Stomach smooth muscle (tissue), 2 donors: ENCODE results near the gene P3H1.

Experiments used
- H3K27ac ChIP-seq: one replicate; pipeline ENCODE4 v1.7.0; 2013; ENCODE audit warnings: mild to moderate bottlenecking, low read length, inconsistent platforms
- H3K27me3 ChIP-seq, 2 donors: one replicate each; pipeline ENCODE4 v1.7.0; 2013; ENCODE audit warnings: low read length in 2 of 2; ENCODE audit not compliant: insufficient read depth in 2 of 2, control insufficient read depth in 1 of 2
- H3K36me3 ChIP-seq, 2 donors: one replicate each; pipeline ENCODE4 v1.7.0; 2013; ENCODE audit warnings: low read length in 2 of 2; ENCODE audit not compliant: control insufficient read depth in 2 of 2, insufficient read depth in 2 of 2
- H3K4me1 ChIP-seq: one replicate; pipeline ENCODE4 v1.7.0; 2013; ENCODE audit warnings: low read length; ENCODE audit not compliant: control insufficient read depth, insufficient read depth
- H3K4me3 ChIP-seq, 2 donors: one replicate each; pipeline ENCODE4 v1.7.0; 2013; ENCODE audit warnings: low read length in 2 of 2
- H3K9ac ChIP-seq, 2 donors: one replicate each; pipeline ENCODE4 v1.7.0; 2013; ENCODE audit warnings: low read length in 2 of 2, mild to moderate bottlenecking in 1 of 2
- H3K9me3 ChIP-seq, 2 donors: one replicate each; pipeline ENCODE4 v1.7.0; 2013; ENCODE audit warnings: low read length in 2 of 2; ENCODE audit not compliant: control insufficient read depth in 2 of 2
- donor health status: healthy.
- donor health status: Pancreatic carcinoma.

The P3H1 gene

GRCh38 chr1:42737257-42737656 lies 29.6 kb downstream of the P3H1 start:
- Histone ChIP-seq H3K27ac (no peak overlapping the region), H3K9ac (no peak overlapping the region), H3K27me3 (no peaks in the 10 kb centered on the region), H3K36me3 (no peaks in the 10 kb centered on the region), H3K9me3 (no peaks in the 10 kb centered on the region), H3K4me3 (no peak overlapping the region), H3K4me1 (no peaks in the 10 kb centered on the region)

GRCh38 chr1:42736571-42737200 lies 30.1 kb downstream of the P3H1 start:
- Histone ChIP-seq H3K4me3 (no peak overlapping the region), H3K27me3 (no peaks in the 10 kb centered on the region), H3K9me3 (no peaks in the 10 kb centered on the region)

DNA sequence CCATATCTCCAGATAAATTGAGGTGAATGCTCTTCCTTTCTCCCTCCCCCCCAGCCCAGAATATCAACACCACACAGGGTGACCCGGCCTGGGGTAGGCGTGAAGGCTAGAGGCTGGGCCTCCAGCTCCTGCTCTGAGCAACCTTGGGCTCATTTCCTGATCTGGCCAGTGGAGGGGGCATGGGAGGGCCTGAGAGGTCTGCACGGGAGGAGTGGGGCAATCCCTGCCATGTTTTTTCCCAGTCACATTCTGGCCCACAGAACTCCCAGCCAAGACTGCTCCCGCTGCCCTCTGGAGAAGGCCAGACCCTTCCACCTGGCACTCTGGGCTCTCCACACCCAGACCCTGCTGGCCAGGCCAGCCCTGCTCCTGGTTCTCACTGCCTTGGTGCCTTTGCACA lies 30.7 kb downstream of the P3H1 start:
- no peaks in the 10 kb centered on the region for H3K36me3 ChIP-seq
- no peak overlapping the region for H3K9ac ChIP-seq
- no peaks in the 10 kb centered on the region for H3K4me1 ChIP-seq
- H3K27me3 ChIP-seq: no peaks in the 10 kb centered on the region
- H3K27ac ChIP-seq: no peak overlapping the region
- no peaks in the 10 kb centered on the region for H3K9me3 ChIP-seq
- H3K4me3 ChIP-seq: no peak overlapping the region

More at GRCh38 chr1:42736571-42737200, 30.1 kb downstream of the P3H1 start:
- no peaks in the 10 kb centered on the region for H3K4me1 ChIP-seq
- no peak overlapping the region for H3K27ac ChIP-seq
- H3K36me3 ChIP-seq: no peaks in the 10 kb centered on the region
- H3K9ac ChIP-seq: no peak overlapping the region

DNA sequence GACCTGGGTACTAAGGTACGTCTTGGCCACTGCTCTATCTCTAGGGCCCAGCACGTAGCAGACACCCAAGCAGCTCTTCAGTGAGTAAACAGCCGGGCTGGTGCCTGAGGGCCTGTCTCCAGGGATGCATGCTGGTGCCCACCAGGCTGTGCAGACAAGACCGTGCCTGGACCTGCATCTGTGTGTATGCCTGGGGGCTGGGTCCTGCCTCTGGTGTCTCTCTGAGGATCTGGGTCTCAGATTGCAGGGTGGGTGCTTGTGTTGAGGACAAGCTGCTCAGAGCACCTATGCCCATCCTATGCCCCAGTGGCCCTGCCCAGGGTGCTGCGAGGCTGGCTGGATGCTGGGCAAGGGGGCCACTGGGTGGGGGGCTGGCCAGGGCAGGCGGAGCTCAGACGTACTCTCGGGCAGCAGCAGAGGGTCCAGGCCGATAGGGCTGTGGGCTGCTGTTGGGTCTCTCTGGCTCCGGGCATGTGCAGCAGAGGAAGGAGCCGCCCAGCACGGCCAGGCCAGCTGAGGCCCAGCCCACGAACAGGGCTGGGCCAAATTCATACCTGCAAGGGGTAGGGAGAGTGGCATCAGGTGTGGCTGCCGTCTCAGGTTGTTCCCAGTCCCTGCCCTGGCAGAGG lies 31.2 kb downstream of the P3H1 start:
- no peaks in the 10 kb centered on the region for H3K36me3 ChIP-seq
- no peaks in the 10 kb centered on the region for H3K4me1 ChIP-seq
- H3K4me3 ChIP-seq: no peak overlapping the region
- H3K27ac ChIP-seq: no peak overlapping the region
- H3K27me3 ChIP-seq: no peaks in the 10 kb centered on the region
- no peak overlapping the region for H3K9ac ChIP-seq
- no peaks in the 10 kb centered on the region for H3K9me3 ChIP-seq

DNA sequence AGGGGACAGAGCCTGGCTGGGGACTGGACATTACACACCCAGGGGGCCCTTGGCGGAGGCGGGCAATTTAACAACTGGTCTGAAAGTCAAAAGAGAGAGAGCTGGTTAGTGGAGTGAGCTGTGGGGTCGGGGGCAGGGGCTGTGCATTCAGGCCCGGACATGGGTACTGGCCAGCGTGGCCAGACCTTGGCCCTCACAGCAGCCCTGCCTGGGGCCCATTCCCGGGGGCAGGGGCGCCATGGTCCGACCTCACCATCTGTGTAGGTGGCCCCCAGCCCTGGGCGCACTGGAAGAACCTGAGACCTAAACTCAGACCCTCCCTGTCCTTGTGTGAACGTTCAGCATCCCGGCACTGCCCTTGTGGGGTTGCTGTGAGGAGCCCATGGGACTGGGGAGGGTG lies 31.8 kb downstream of the P3H1 start:
- Histone ChIP-seq H3K4me3 (no peak overlapping the region), H3K36me3 (no peaks in the 10 kb centered on the region), H3K4me1 (no peaks in the 10 kb centered on the region), H3K9me3 (no peaks in the 10 kb centered on the region), H3K9ac (no peak overlapping the region), H3K27me3 (no peaks in the 10 kb centered on the region), H3K27ac (no peak overlapping the region)

GRCh38 chr1:42734201-42735035 lies 32.4 kb downstream of the P3H1 start:
- Histone ChIP-seq H3K4me3 (no peak overlapping the region), H3K4me1 (no peaks in the 10 kb centered on the region), H3K36me3 (no peaks in the 10 kb centered on the region), H3K27me3 (no peaks in the 10 kb centered on the region), H3K9me3 (no peaks in the 10 kb centered on the region), H3K27ac (no peak overlapping the region), H3K9ac (no peak overlapping the region)

GRCh38 chr1:42733415-42734200 lies 33.2 kb downstream of the P3H1 start:
- no peak overlapping the region for H3K27ac ChIP-seq
- no peaks in the 10 kb centered on the region for H3K4me1 ChIP-seq
- H3K9ac ChIP-seq: no peak overlapping the region

GRCh38 chr1:42732126-42732680 lies 34.6 kb downstream of the P3H1 start:
- Histone ChIP-seq H3K4me1 (no peaks in the 10 kb centered on the region), H3K4me3 (no peak overlapping the region), H3K27me3 (no peaks in the 10 kb centered on the region), H3K9ac (no peak overlapping the region), H3K36me3 (no peaks in the 10 kb centered on the region), H3K27ac (no peak overlapping the region), H3K9me3 (no peaks in the 10 kb centered on the region)

More at GRCh38 chr1:42733415-42734200, 33.2 kb downstream of the P3H1 start:
- no peaks in the 10 kb centered on the region for H3K9me3 ChIP-seq
- no peak overlapping the region for H3K4me3 ChIP-seq
- no peaks in the 10 kb centered on the region for H3K36me3 ChIP-seq
- H3K27me3 ChIP-seq: no peaks in the 10 kb centered on the region

DNA sequence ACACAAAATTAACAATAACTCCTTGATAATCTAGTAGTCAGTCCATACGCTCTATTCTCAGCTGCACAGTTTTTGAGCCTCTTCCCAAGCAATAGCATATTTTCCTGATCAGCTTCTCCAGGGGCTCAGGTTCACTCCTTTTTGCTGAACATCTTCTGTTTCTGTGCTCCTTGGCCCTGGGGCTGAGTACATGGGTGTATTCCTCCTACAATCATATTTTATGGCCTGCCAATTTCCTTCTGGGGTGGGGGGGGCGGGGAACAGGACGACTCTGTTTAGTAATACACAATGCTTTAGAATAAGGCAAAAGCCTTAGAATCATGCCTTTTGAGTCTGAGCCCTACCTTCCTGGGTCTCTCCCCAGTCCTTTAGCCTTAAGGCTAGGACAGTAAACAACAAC lies 35.2 kb downstream of the P3H1 start:
- H3K36me3 ChIP-seq: no peaks in the 10 kb centered on the region
- no peak overlapping the region for H3K9ac ChIP-seq
- no peaks in the 10 kb centered on the region for H3K4me1 ChIP-seq
- no peaks in the 10 kb centered on the region for H3K9me3 ChIP-seq
- H3K27ac ChIP-seq: no peak overlapping the region
- H3K4me3 ChIP-seq: no peak overlapping the region
- H3K27me3 ChIP-seq: no peaks in the 10 kb centered on the region

DNA sequence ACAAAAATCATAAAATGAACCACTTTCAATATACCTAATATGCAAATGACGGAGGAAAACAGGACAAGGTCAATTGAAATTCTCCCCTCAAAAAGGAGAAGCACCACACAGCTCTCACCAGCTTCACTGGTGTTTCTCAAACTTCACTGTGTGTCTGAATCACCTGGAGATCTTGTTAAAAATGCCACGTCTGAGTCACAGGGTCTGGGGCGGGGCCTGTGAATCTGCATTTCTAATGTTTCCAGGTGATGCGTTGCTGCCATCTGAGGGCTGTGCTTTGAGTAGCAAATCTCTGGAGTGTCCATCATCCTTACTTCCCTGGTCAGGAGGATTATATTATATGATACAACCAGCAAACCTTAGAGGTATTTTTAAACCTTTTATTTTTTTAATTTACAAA lies 35.8 kb downstream of the P3H1 start:
- no peaks in the 10 kb centered on the region for H3K36me3 ChIP-seq
- no peak overlapping the region for H3K27ac ChIP-seq
- H3K27me3 ChIP-seq: no peaks in the 10 kb centered on the region
- no peaks in the 10 kb centered on the region for H3K9me3 ChIP-seq
- no peak overlapping the region for H3K4me3 ChIP-seq
- H3K9ac ChIP-seq: no peak overlapping the region
- H3K4me1 ChIP-seq: no peaks in the 10 kb centered on the region
